Spleen (tissue), 7 donors: ENCODE measurements around the gene FTO.

Experiments
- POLR2A ChIP-seq, 3 donors: fragments of 450-650 bp; IDR thresholded peaks; one replicate each; pipeline ENCODE4 v1.5.1; 2017; ENCODE audit warnings: antibody characterized with exemption in 3 of 3, mild to moderate bottlenecking in 1 of 3
- POLR2AphosphoS5 ChIP-seq, 3 donors: sonication (generic); formaldehyde crosslinking; IDR thresholded peaks; one replicate each; pipeline ENCODE4 v1.5.1; 2017; ENCODE audit warnings: antibody characterized with exemption in 3 of 3
- TF ChIP-seq, protein P1 (sequence below), 11 experiments: fragments of 200-600 bp in 7 of 11; fragments of 450-650 bp in 4 of 11; sonication (generic) in 4 of 11; IDR thresholded peaks in 8 of 11; conservative IDR thresholded peaks in 3 of 11; 1 replicate in 7 of 11; 2 replicates in 4 of 11; pipeline versions ENCODE4 v1.4.0 to v1.8.0; 2016 to 2021; ENCODE audit warnings: antibody characterized with exemption in 11 of 11, inconsistent platforms in 4 of 11, mild to moderate bottlenecking in 1 of 11
- donor health status: DM: no; HTN: no; CAD: no; lungs with moderate emphysema.
- donor health status: DM: no; HTN: no; CAD: no.
- donor health status: DM: no; HTN: no; CAD: no.

DNA sequence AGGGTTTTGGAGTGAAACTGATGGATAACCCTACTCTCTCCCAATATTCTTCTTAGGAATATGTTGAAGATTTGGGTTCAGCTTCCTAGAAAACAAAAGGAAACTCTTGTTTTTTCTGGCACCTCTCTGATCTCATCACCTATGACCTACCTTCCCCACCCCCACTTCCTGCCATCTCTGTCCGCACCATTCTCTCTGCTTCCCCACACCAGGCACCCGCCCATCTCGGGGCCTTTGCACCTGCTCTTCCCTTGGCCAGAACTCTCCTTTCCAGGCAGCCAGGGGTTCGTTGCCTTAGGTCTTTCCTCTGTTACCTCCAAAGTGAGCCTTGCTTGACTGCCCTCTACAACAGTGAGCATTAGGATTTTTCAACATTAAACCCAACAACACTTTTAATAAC is 423.0 kb downstream of the FTO start:
- TF ChIP-seq, protein P1, sequence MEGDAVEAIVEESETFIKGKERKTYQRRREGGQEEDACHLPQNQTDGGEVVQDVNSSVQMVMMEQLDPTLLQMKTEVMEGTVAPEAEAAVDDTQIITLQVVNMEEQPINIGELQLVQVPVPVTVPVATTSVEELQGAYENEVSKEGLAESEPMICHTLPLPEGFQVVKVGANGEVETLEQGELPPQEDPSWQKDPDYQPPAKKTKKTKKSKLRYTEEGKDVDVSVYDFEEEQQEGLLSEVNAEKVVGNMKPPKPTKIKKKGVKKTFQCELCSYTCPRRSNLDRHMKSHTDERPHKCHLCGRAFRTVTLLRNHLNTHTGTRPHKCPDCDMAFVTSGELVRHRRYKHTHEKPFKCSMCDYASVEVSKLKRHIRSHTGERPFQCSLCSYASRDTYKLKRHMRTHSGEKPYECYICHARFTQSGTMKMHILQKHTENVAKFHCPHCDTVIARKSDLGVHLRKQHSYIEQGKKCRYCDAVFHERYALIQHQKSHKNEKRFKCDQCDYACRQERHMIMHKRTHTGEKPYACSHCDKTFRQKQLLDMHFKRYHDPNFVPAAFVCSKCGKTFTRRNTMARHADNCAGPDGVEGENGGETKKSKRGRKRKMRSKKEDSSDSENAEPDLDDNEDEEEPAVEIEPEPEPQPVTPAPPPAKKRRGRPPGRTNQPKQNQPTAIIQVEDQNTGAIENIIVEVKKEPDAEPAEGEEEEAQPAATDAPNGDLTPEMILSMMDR (IDR thresholded peaks at IDR 0.05 in 8 of 11, conservative IDR thresholded peaks at IDR 0.05 in 3 of 11) = no peak
- no peak for TF ChIP-seq POLR2AphosphoS5 (IDR thresholded peaks at IDR 0.05)
- TF ChIP-seq POLR2A (IDR thresholded peaks at IDR 0.05) = no peak
